OCI-LY3 (cell line): Measurements from ENCODE around the gene PLS1.

Source experiments
- CTCF ChIP-seq: fragments of 200-600, 300-600 bp; sonication (generic); IDR thresholded peaks from 2 replicates; pipeline ENCODE4 v1.5.1; 2014; ENCODE audit warnings: antibody characterized with exemption, low read length, low read depth
- EZH2phosphoT487 ChIP-seq: fragments of 200-600 bp; shearing (Covaris generic); IDR thresholded peaks from 2 replicates; pipeline ENCODE4 v1.6.1; 2018; ENCODE audit warnings: antibody characterized with exemption, mixed run types, low read depth

GRCh38 chr3:142611206-142611605 lies 15.0 kb downstream of the PLS1 start:
- TF ChIP-seq CTCF (no peak), EZH2phosphoT487 (no peak)
